Lower leg skin (tissue), 4 donors: ENCODE results near the gene LRP10. TPM values are rescaled to one million over a fixed set of nuclear protein-coding genes. Genes with fewer than 3 reads are reported as not detected.
A peak's percentile ranks its signal among the peaks of the same experiment; 100 is the strongest.

Source experiments
- DNase-seq, 2 donors: peaks; one replicate each; pipeline ENCODE4 v3.0.0-alpha.2; 2019; ENCODE audit warnings: low spot score in 2 of 2
- H3K4me3 ChIP-seq: fragments of 200-600 bp; sonication (generic); 2 replicates; pipeline ENCODE4 v1.5.1; 2017; ENCODE audit warnings: mild to moderate bottlenecking, low read depth; ENCODE audit not compliant: poor library complexity, severe bottlenecking
- CTCF ChIP-seq, 3 donors: fragments of 450-650 bp; IDR thresholded peaks; one replicate each; pipeline ENCODE4 v1.5.1; 2016; ENCODE audit warnings: antibody characterized with exemption in 3 of 3, mild to moderate bottlenecking in 3 of 3, moderate library complexity in 2 of 3
- POLR2A ChIP-seq, 2 donors: fragments of 450-650 bp; IDR thresholded peaks; one replicate each; pipeline ENCODE4 v1.6.1; 2016 to 2017; ENCODE audit warnings: antibody characterized with exemption in 2 of 2, mild to moderate bottlenecking in 1 of 2, moderate library complexity in 1 of 2
- WGBS, 2 donors: methylation state at CpG; one replicate each; pipeline ENCODE4 v1.1.5; 2018; 5-methylcytosine and 5-hydroxymethylcytosine counted together
- intact Hi-C: fragments of 100-400 bp; cut with DNase I; formaldehyde crosslinking; loops from one replicate; pipeline ENCODE4 v1.15.0; 2023; ENCODE audit warnings: low total_unique reads
- total RNA-seq, 4 donors: library from RNA; depleted of rRNA; stranded (reverse); fragments of >200 nt; gene quantifications; one replicate each; pipeline ENCODE4 v1.1.0, GENCODE V29; 2016

LRP10 gene
- total RNA-seq, 4 donors from 2014 or later, result 148 to 209 (median 167) TPM

GRCh38 chr14:22896760-22897159, 25.2 kb downstream of the LRP10 start:
- no peak overlapping the region for H3K4me3 ChIP-seq
- TF ChIP-seq POLR2A (IDR thresholded peaks at IDR 0.05) (no peak), CTCF (IDR thresholded peaks at IDR 0.05) (no peak)
- intact Hi-C loops, result no loop called here
- DNase-seq, result no peak
- WGBS, 2 donors, result 79 to 84% methylated on average over 3 of the region's 3 CpGs

- TF ChIP-seq POLR2A (IDR thresholded peaks at IDR 0.05) (no peak), CTCF (IDR thresholded peaks at IDR 0.05) (no peak)
- intact Hi-C loops, result no loop called here
- no peak for DNase-seq
- 95 to 96% methylated on average over 1 of the region's 1 CpG for WGBS, 2 donors
- no peak overlapping the region for H3K4me3 ChIP-seq
Observed at GRCh38 chr14:22897357-22897756, 25.8 kb downstream of the LRP10 start.

DNA sequence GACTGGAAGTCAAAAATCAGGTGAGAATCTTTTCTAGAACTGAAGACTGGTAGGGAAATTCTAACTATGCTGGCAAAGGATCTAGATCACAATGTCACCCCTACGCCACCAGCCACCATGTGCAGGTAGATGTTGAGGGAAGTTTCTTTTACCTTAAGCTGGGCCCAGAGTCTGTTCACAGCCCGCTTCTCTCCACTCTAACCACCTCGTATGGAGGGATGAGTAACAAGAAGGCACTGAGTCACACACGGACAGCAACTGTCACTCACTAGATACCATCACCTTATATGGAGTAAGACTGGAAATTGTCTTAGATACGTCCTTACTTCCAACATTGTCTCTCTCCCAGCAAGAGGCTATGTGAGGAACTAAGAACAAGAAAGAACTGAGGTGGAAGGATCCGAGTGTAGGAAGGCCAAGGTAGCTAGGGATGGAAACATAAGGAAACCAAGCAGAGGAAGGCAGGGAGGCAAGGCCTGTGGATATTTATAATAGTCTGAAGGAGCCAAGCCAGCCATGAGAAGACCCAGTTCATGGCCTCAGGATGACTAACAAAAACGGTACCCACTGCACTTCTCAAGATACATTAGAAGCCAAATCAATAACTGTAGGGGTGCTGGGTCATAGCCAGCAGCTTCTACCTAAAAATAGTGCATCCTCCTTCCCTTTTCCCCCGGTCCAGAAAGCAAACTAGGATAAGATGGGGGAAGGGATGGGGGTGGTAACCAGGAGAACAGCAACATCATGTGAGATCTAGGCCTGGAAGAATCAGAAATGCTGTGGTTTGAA, 27.0 kb downstream of the LRP10 start:
- TF ChIP-seq POLR2A (IDR thresholded peaks at IDR 0.05), result no peak
- H3K4me3 ChIP-seq, result no peak overlapping the region
- WGBS, 2 donors, result 48 to 57% methylated on average over 8 of the region's 8 CpGs
- intact Hi-C loops, result no loop called here
- no peak for DNase-seq

GRCh38 chr14:22900081-22900799, 28.7 kb downstream of the LRP10 start:
- WGBS, 2 donors, result 16 to 29% methylated on average over 3 of the region's 3 CpGs
- intact Hi-C loops, result no loop called here
- peak in 1 of 2 donors; percentile 51 for DNase-seq
- no peak overlapping the region for H3K4me3 ChIP-seq
- TF ChIP-seq CTCF (IDR thresholded peaks at IDR 0.05) (no peak), POLR2A (IDR thresholded peaks at IDR 0.05) (no peak)

GRCh38 chr14:22901799-22902198, 30.3 kb downstream of the LRP10 start:
- H3K4me3 ChIP-seq, result no peak overlapping the region
- TF ChIP-seq POLR2A (IDR thresholded peaks at IDR 0.05), result no peak
- no peak for TF ChIP-seq CTCF (IDR thresholded peaks at IDR 0.05)
- 88 to 95% methylated on average over 7 of the region's 7 CpGs for WGBS, 2 donors
- DNase-seq, result no peak
- intact Hi-C loops, result no loop called here

DNA sequence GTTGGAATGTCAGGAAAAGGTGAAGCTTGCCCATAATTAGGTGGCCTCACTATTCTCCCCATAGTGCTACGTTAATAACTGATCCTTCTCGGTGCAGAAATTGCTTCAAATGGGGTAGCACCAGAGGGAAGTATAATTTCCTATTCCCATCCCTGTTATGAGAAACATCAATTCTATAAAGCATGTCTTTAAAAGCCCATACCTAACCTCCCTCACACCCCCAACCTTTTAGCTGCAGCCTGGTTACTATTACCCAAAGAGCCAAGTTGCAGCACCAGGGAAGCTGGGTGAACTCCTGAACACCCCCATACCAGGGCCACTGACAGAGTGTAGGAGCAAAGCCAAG, 32.2 kb downstream of the LRP10 start:
- H3K4me3 ChIP-seq, result no peak overlapping the region
- TF ChIP-seq POLR2A (IDR thresholded peaks at IDR 0.05) (no peak), CTCF (IDR thresholded peaks at IDR 0.05) (no peak)
- 41 to 60% methylated on average over 2 of the region's 2 CpGs for WGBS, 2 donors
- no peak for DNase-seq
- intact Hi-C loops, result no loop called here
